ENCODE results near the gene ZC3H18. TPM values are rescaled to one million over a fixed set of nuclear protein-coding genes. Genes with fewer than 3 reads are reported as not detected.

The ZC3H18 gene
- total and polyA plus RNA-seq, 2 of the 4 experiments (the other 2 are of a cell fraction): 3.4 to 21.3 TPM

DNA sequence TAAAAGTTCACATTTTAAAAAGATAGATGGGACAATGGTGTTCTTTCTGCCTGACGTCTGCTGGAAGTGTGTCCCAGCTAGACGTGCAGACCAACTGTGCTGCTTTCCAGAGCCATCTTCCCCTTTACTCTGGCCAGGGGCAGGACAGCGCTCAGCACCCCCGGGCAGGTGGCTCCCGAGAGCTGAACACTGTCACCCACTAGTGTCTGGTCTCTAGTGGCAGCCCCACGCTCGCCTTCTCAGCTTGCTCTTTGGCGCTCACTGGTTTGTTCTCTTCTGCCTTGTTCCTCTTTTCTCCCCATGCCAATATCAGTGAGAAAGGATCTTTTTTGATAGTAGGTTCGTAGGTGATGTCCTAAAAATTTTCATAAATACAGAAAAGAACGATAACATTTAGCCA is 25.7 kb downstream of the ZC3H18 start:
- no peak overlapping the region for H3K9ac ChIP-seq (ENCODE audit: low read depth, low read length)
- H4K5ac ChIP-seq (ENCODE audit: low read depth, low read length): no peak overlapping the region
- H3K27ac ChIP-seq (ENCODE audit: insufficient read depth, low read length): no peak overlapping the region
- no peak overlapping the region for H3K4ac ChIP-seq (ENCODE audit: low read depth, low read length)
- H3K4me3 ChIP-seq (ENCODE audit: insufficient read depth, low read depth, low read length): no peak overlapping the region
- in situ Hi-C loops (cut with MboI; ENCODE audit: low sequenced_read_pairs) (no loop called here), dilution Hi-C loops (cut with HindIII; ENCODE audit: low sequenced_read_pairs, unreplicated experiment) (no loop called here), intact Hi-C loops (cut with micrococcal nuclease) (no loop called here)
- DNase-seq (no peak), ATAC-seq (ENCODE audit: low read depth) (no peak)
- peaks cover 21% of the 10 kb centered on the region for H4K20me1 ChIP-seq (ENCODE audit: insufficient read depth, low read length)
- peak overlapping the region; percentile 65 for H2AK9ac ChIP-seq (replicated peaks; ENCODE audit: low read depth, low read length, poor library complexity)
- no peak overlapping the region for H2AFZ ChIP-seq (replicated peaks; ENCODE audit: low read length, poor library complexity)
- no peak overlapping the region for H3K23ac ChIP-seq (ENCODE audit: low read depth, low read length)
- TF ChIP-seq, protein P1, sequence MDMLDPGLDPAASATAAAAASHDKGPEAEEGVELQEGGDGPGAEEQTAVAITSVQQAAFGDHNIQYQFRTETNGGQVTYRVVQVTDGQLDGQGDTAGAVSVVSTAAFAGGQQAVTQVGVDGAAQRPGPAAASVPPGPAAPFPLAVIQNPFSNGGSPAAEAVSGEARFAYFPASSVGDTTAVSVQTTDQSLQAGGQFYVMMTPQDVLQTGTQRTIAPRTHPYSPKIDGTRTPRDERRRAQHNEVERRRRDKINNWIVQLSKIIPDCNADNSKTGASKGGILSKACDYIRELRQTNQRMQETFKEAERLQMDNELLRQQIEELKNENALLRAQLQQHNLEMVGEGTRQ (IDR thresholded peaks at IDR 0.05; ENCODE audit: low read depth, low read length): no peak
- TF ChIP-seq MAFK (IDR thresholded peaks at IDR 0.05; ENCODE audit: low read depth, low read length): no peak
- TF ChIP-seq NFE2L2 (IDR thresholded peaks at IDR 0.05; ENCODE audit: low read depth, low read length): no peak
- no peak for TF ChIP-seq RCOR1 (IDR thresholded peaks at IDR 0.05; ENCODE audit: insufficient replicate concordance, low read length)
- TF ChIP-seq FOS (IDR thresholded peaks at IDR 0.05; ENCODE audit: low read depth, low read length): no peak
- no peak for TF ChIP-seq POLR2A (IDR thresholded peaks at IDR 0.05; ENCODE audit: low read depth, low read length)
- no peak for TF ChIP-seq SMC3 (IDR thresholded peaks at IDR 0.05; ENCODE audit: low read depth, low read length)
- no peak for TF ChIP-seq CHD1 (IDR thresholded peaks at IDR 0.05; ENCODE audit: low read depth, low read length)
- no peak for TF ChIP-seq RFX5 (IDR thresholded peaks at IDR 0.05; ENCODE audit: low read depth, low read length)
- no peak for TF ChIP-seq RAD21 (IDR thresholded peaks at IDR 0.05; ENCODE audit: low read length)
- no peak for TF ChIP-seq MXI1 (IDR thresholded peaks at IDR 0.05; ENCODE audit: borderline replicate concordance, low read depth, low read length)
- no peak for TF ChIP-seq BHLHE40 (IDR thresholded peaks at IDR 0.05; ENCODE audit: low read depth, low read length)
- TF ChIP-seq, protein P2, sequence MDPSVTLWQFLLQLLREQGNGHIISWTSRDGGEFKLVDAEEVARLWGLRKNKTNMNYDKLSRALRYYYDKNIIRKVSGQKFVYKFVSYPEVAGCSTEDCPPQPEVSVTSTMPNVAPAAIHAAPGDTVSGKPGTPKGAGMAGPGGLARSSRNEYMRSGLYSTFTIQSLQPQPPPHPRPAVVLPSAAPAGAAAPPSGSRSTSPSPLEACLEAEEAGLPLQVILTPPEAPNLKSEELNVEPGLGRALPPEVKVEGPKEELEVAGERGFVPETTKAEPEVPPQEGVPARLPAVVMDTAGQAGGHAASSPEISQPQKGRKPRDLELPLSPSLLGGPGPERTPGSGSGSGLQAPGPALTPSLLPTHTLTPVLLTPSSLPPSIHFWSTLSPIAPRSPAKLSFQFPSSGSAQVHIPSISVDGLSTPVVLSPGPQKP (IDR thresholded peaks at IDR 0.05; ENCODE audit: borderline replicate concordance, low read depth, low read length): no peak
- TF ChIP-seq, protein P3, sequence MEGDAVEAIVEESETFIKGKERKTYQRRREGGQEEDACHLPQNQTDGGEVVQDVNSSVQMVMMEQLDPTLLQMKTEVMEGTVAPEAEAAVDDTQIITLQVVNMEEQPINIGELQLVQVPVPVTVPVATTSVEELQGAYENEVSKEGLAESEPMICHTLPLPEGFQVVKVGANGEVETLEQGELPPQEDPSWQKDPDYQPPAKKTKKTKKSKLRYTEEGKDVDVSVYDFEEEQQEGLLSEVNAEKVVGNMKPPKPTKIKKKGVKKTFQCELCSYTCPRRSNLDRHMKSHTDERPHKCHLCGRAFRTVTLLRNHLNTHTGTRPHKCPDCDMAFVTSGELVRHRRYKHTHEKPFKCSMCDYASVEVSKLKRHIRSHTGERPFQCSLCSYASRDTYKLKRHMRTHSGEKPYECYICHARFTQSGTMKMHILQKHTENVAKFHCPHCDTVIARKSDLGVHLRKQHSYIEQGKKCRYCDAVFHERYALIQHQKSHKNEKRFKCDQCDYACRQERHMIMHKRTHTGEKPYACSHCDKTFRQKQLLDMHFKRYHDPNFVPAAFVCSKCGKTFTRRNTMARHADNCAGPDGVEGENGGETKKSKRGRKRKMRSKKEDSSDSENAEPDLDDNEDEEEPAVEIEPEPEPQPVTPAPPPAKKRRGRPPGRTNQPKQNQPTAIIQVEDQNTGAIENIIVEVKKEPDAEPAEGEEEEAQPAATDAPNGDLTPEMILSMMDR (conservative IDR thresholded peaks at IDR 0.05; ENCODE audit: low read depth, low read length): no peak
- BruUV-seq (replicated peaks): no TSS peak
- peaks cover 3% of the 10 kb centered on the region for H3K9me1 ChIP-seq (ENCODE audit: insufficient read depth, low read length)
- no peak overlapping the region for H3K18ac ChIP-seq (ENCODE audit: low read depth, low read length)
- H2BK15ac ChIP-seq (ENCODE audit: low read depth, low read length): no peak overlapping the region
- no peaks in the 10 kb centered on the region for H3K9me3 ChIP-seq (ENCODE audit: control insufficient read depth, insufficient read depth, low read length)
- H4K91ac ChIP-seq (ENCODE audit: insufficient read depth, low read depth, low read length): no peak overlapping the region
- H2BK120ac ChIP-seq (ENCODE audit: low read depth, low read length): no peak overlapping the region
- H3K4me1 ChIP-seq (ENCODE audit: control insufficient read depth, insufficient read depth, low read length): no peaks in the 10 kb centered on the region
- H3K27me3 ChIP-seq (ENCODE audit: control insufficient read depth, insufficient read depth, low read length): no peaks in the 10 kb centered on the region
- H3K36me3 ChIP-seq (ENCODE audit: control insufficient read depth, insufficient read depth, low read length): peaks cover 44% of the 10 kb centered on the region
- 80% methylated on average over 1 of the region's 10 CpGs; no CpG with 5 or more reads in 1 of the 2 experiments for WGBS, 2 experiments (ENCODE audit: extremely low coverage in 2 of 2, insufficient read length in 1 of 2)
- H3K79me1 ChIP-seq (ENCODE audit: low read depth in 1 of 2, low read length in 2 of 2): peaks cover 14 to 62% of the 10 kb centered on the region in 2 experiments
- H2BK20ac ChIP-seq (ENCODE audit: low read depth, low read length): no peak overlapping the region
- H2AK5ac ChIP-seq (ENCODE audit: low read depth, low read length): no peak overlapping the region
- H2BK5ac ChIP-seq (ENCODE audit: low read depth, low read length, poor library complexity, severe bottlenecking): no peak overlapping the region
- no peak overlapping the region for H4K8ac ChIP-seq (ENCODE audit: low read depth in 2 of 2, low read length in 2 of 2)
- H3K56ac ChIP-seq (ENCODE audit: extremely low read depth, insufficient read depth, low read length): no peak overlapping the region
- CTCF ChIA-PET: no interaction called here
- no peak overlapping the region for H3K4me2 ChIP-seq (ENCODE audit: low read depth, low read length)
- POLR2A ChIA-PET (ENCODE audit: unreplicated experiment): no interaction called here
- no peak overlapping the region for H3K14ac ChIP-seq (replicated peaks; ENCODE audit: low read depth, low read length)
